ENCODE data around the gene IL31.

DNA sequence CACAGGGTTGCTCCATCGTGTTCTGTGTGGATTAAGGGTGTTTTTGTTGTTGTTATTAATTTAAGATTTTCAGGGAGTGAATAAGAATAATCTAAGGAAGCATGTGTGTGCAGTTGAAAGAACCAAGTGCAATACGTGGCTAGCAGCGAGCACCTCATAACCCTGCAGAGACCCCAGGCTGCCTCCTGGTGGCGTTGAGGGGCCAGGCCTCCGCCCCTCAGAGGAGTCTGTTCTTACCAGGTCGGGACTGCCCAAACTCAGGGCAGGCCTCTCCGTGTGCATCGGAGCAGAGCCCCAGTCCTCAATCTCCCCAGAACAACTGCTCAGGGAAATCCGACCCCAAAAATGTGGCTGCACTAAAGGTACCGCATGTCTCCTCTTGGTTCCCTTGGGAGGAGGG, 36.8 kb downstream of the IL31 start:
- TF ChIP-seq ZFX (IDR thresholded peaks at IDR 0.05), result no peak
- TF ChIP-seq, protein P1, sequence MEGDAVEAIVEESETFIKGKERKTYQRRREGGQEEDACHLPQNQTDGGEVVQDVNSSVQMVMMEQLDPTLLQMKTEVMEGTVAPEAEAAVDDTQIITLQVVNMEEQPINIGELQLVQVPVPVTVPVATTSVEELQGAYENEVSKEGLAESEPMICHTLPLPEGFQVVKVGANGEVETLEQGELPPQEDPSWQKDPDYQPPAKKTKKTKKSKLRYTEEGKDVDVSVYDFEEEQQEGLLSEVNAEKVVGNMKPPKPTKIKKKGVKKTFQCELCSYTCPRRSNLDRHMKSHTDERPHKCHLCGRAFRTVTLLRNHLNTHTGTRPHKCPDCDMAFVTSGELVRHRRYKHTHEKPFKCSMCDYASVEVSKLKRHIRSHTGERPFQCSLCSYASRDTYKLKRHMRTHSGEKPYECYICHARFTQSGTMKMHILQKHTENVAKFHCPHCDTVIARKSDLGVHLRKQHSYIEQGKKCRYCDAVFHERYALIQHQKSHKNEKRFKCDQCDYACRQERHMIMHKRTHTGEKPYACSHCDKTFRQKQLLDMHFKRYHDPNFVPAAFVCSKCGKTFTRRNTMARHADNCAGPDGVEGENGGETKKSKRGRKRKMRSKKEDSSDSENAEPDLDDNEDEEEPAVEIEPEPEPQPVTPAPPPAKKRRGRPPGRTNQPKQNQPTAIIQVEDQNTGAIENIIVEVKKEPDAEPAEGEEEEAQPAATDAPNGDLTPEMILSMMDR (conservative IDR thresholded peaks at IDR 0.05), result no peak

Data from C4-2B (cell line).